ENCODE results near the gene DOHH. TPM values are rescaled to one million over a fixed set of nuclear protein-coding genes. Genes with fewer than 3 reads are reported as not detected.

The DOHH gene
- polyA plus RNA-seq, 2 of the 4 experiments (the other 2 are of a cell fraction) = 4.6 to 13.3 TPM

- CTCF ChIA-PET = interaction anchor here (0.6 to 2.8 kb wide), 3 partner anchors 17 to 81 kb away, joined by 3 to 11 read pairs (median 5); partner anchors contain the start of gene MFSD12
- no peak for FAIRE-seq
- no peak for TF ChIP-seq ELK1 (IDR thresholded peaks at IDR 0.05; ENCODE audit: low read depth, low read length)
- peak; percentile 65; the same call in 1 of the 2 replicates for TF ChIP-seq KDM1A (IDR thresholded peaks at IDR 0.05; ENCODE audit: low read depth)
These were observed 39.3 kb upstream of the DOHH start for GRCh38 chr19:3539756-3540118.

GRCh38 chr19:3538965-3539755, 38.7 kb upstream of the DOHH start, which contains the start of gene TEKTIP1:
Gene TEKTIP1, plus strand, starts transcription at chr19:3539174. Its CDS starts 4 bp downstream, at chr19:3539178.
- H3K4me2 ChIP-seq = no peak within 1 kb of the TSS
- no peak for FAIRE-seq

More at GRCh38 chr19:3539756-3540118, 39.3 kb upstream of the DOHH start:
- Histone ChIP-seq H3K4me2 (no peak overlapping the region), H3K27ac (no peak overlapping the region), H3K4me1 (no peaks in the 10 kb centered on the region), H3K4me3 (no peak overlapping the region), H3K9me3 (no peaks in the 10 kb centered on the region)
- DNase-seq (ENCODE audit: low read depth in 1 of 2, low spot score in 1 of 2) (no peak), ATAC-seq (no peak)
- WGBS (ENCODE audit: missing lambda C conversion rate) = 84% methylated on average over 1 of the region's 1 CpG
- POLR2A ChIA-PET = no interaction called here

GRCh38 chr19:3538258-3538929, 37.9 kb upstream of the DOHH start:
- WGBS (ENCODE audit: missing lambda C conversion rate) = 88% methylated on average over 11 of the region's 25 CpGs
- ATAC-seq = peak; percentile 11 to 14; a peak in 4 of 6 replicates
- Histone ChIP-seq H3K9me3 (no peaks in the 10 kb centered on the region), H3K4me2 (no peak overlapping the region), H3K4me1 (no peaks in the 10 kb centered on the region), H3K27ac (no peak overlapping the region), H3K4me3 (no peak overlapping the region)
- ChIA-PET CTCF (interaction anchor here (0.5 to 1.5 kb wide), 2 partner anchors 37 to 58 kb away, joined by 3 to 6 read pairs; no protein-coding TSS in a partner anchor), POLR2A (no interaction called here)
- FAIRE-seq = no peak
- TF ChIP-seq POLR2AphosphoS2 (conservative IDR thresholded peaks at IDR 0.05; ENCODE audit: low read length) (0 out of 2 replicates have a peak, but pooled peaks have one; percentile 35), RCOR1 (IDR thresholded peaks at IDR 0.05; ENCODE audit: low read depth, low read length) (no peak)
- no peak for DNase-seq (ENCODE audit: low read depth in 1 of 2, low spot score in 1 of 2)

More at GRCh38 chr19:3538965-3539755, 38.7 kb upstream of the DOHH start, which contains the start of gene TEKTIP1:
- no peak within 1 kb of the TSS for H3K4me3 ChIP-seq
- 0 out of 6 replicates have a peak within 1 kb of the TSS, but pooled peaks of 1 of the 2 experiments have one; percentile 8 for H3K27ac ChIP-seq
- TF ChIP-seq POLR2AphosphoS2 (conservative IDR thresholded peaks at IDR 0.05; ENCODE audit: low read length) (0 out of 2 replicates have a peak, but pooled peaks have one; percentile 33), NFE2L2 (conservative IDR thresholded peaks at IDR 0.05; ENCODE audit: low read length) (no peak), NR3C1 (IDR thresholded peaks at IDR 0.05) (no peak), HOXB13 (CRISPR knock-in tag; IDR thresholded peaks at IDR 0.05; ENCODE audit: low read depth) (no peak), RARB (CRISPR knock-in tag; IDR thresholded peaks at IDR 0.05) (no peak), MAZ (IDR thresholded peaks at IDR 0.05; ENCODE audit: borderline replicate concordance, low read depth, low read length) (no peak)
- H3K9me3 ChIP-seq = no peaks in the 10 kb centered on the region
- peak in 1 of 2 experiments; percentile 45 for DNase-seq (ENCODE audit: low read depth in 1 of 2, low spot score in 1 of 2)
- H3K4me1 ChIP-seq = no peaks in the 10 kb centered on the region
- ATAC-seq = peak; percentile 16 to 30; a peak in 5 of 6 replicates
- ChIA-PET CTCF (interaction anchor here (0.5 to 1.5 kb wide), 2 partner anchors 36 to 57 kb away, joined by 3 to 6 read pairs; no protein-coding TSS in a partner anchor), POLR2A (no interaction called here)
- WGBS (ENCODE audit: missing lambda C conversion rate) = 87% methylated on average over 10 of the region's 28 CpGs

- Histone ChIP-seq H3K4me2 (no peak overlapping the region), H3K27ac (peak overlapping the region in 1 of 2 experiments; percentile 8; a peak in 1 of 6 replicates), H3K9me3 (no peaks in the 10 kb centered on the region), H3K4me1 (no peaks in the 10 kb centered on the region), H3K4me3 (no peak overlapping the region)
- no peak for FAIRE-seq
- 80% methylated on average over 16 of the region's 22 CpGs for WGBS (ENCODE audit: missing lambda C conversion rate)
- ChIA-PET CTCF (interaction anchor here (0.5 to 1.6 kb wide), 4 partner anchors 19 to 927 kb away, joined by 3 to 6 read pairs (median 4); no protein-coding TSS in a partner anchor), POLR2A (no interaction called here)
- ATAC-seq = peak; percentile 19 to 38; a peak in 5 of 6 replicates
- TF ChIP-seq BHLHE40 (IDR thresholded peaks at IDR 0.05; ENCODE audit: low read depth, low read length) = no peak
- no peak for TF ChIP-seq CTCF (IDR thresholded peaks at IDR 0.05)
- TF ChIP-seq POLR2AphosphoS2 (conservative IDR thresholded peaks at IDR 0.05; ENCODE audit: low read length) = peak; percentile 69; the same call in 1 of the 2 replicates
- DNase-seq (ENCODE audit: low read depth in 1 of 2, low spot score in 1 of 2) = peak in 1 of 2 experiments; percentile 39
These were observed 37.2 kb upstream of the DOHH start for GRCh38 chr19:3537438-3538240.

Data from A549 (cell line).